Muscle of leg (tissue), 11 donors: ENCODE results near the gene CMIP. TPM values are rescaled to one million over a fixed set of nuclear protein-coding genes. Genes with fewer than 3 reads are reported as not detected.

Experiments used
- DNase-seq: peaks from one replicate; pipeline ENCODE4 v3.0.0; 2013
- H3K27ac ChIP-seq: one replicate; pipeline ENCODE4 v1.5.1; 2013; ENCODE audit warnings: mild to moderate bottlenecking, low read length, control low read depth
- H3K27me3 ChIP-seq: one replicate; pipeline ENCODE4 v1.6.1; 2013; ENCODE audit warnings: low read length; ENCODE audit not compliant: control insufficient read depth, insufficient read depth
- H3K36me3 ChIP-seq: one replicate; pipeline ENCODE4 v1.6.1; 2013; ENCODE audit warnings: low read length; ENCODE audit not compliant: control insufficient read depth, insufficient read depth
- H3K4me1 ChIP-seq: one replicate; pipeline ENCODE4 v1.6.1; 2013; ENCODE audit warnings: low read length; ENCODE audit not compliant: control insufficient read depth, insufficient read depth
- H3K4me3 ChIP-seq: one replicate; pipeline ENCODE4 v1.5.1; 2013; ENCODE audit warnings: low read length, control low read depth
- H3K9me3 ChIP-seq: replicated peaks from 2 replicates; pipeline ENCODE4 v1.6.1; 2013; ENCODE audit warnings: low read depth, low read length; ENCODE audit not compliant: control insufficient read depth
- WGBS: methylation state at CpG from one replicate; pipeline ENCODE4 v1.1.5; 2013; ENCODE audit warnings: missing lambda C conversion rate; ENCODE audit not compliant: insufficient coverage; 5-methylcytosine and 5-hydroxymethylcytosine counted together
- polyA plus RNA-seq, 8 donors: library from polyadenylated mRNA; unstranded; fragments of 120-200 nt; gene quantifications; one replicate each; pipeline versions ENCODE4 v1.2.1 to v1.2.3, GENCODE V29; 2013; ENCODE audit warnings: inconsistent platforms in 1 of 8, low replicate concordance in 1 of 8; ENCODE audit not compliant: insufficient read length in 8 of 8, insufficient read depth in 1 of 8
- total RNA-seq: library from RNA; stranded (reverse); fragments of 120-200 nt; gene quantifications from one replicate; pipeline ENCODE4 v1.2.4, GENCODE V29; 2013

The CMIP gene
- total and polyA plus RNA-seq, 9 donors = 5.5 to 24.3 (median 18.8) TPM

- 100% methylated on average over 1 of the region's 1 CpG for WGBS
- no peaks in the 10 kb centered on the region for H3K27me3 ChIP-seq
- peaks cover 40% of the 10 kb centered on the region for H3K4me1 ChIP-seq
- no peak for DNase-seq
- no peak overlapping the region for H3K4me3 ChIP-seq
- H3K27ac ChIP-seq = no peak overlapping the region
- H3K9me3 ChIP-seq = no peaks in the 10 kb centered on the region
- peaks cover 39% of the 10 kb centered on the region for H3K36me3 ChIP-seq
Measured at GRCh38 chr16:81654346-81654745, 209.7 kb downstream of the CMIP start.

DNA sequence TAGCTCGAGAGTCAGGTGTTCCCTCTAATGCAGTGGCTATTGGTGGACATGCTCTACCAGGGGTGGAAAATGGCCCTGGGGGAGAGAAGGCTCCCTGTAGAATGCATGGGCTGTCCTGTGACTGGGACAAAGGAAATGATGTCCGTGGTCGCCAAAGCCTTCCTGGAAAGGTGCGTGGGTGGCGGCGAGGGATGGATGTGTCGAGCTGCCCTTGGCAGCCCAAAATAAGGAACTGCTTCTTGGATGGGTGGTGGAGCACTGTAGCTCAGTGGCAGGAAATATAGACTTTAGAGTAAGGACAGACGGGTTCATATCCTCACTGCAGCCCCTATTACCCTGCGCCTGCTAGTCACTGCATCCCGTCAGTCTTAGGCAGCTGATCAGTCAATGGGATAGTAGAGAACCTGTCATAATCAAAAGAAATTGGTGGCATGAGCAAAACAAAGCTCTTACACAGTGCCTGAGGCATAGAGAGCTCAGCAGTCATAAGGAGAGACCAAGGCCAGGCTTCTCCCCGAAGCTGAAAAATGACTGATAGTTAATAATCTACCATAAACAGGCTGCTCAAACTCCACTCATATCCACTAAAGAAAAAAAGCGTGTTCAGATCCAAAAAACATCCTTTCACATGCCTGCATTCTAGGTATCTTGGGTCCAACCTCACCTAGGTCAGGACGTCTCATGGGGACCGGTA lies 211.0 kb downstream of the CMIP start:
- no peak overlapping the region for H3K27ac ChIP-seq
- H3K4me1 ChIP-seq = peaks cover 29% of the 10 kb centered on the region
- no peak for DNase-seq
- WGBS = 84% methylated on average over 11 of the region's 14 CpGs
- no peaks in the 10 kb centered on the region for H3K27me3 ChIP-seq
- no peaks in the 10 kb centered on the region for H3K9me3 ChIP-seq
- no peak overlapping the region for H3K4me3 ChIP-seq
- H3K36me3 ChIP-seq = peaks cover 46% of the 10 kb centered on the region

DNA sequence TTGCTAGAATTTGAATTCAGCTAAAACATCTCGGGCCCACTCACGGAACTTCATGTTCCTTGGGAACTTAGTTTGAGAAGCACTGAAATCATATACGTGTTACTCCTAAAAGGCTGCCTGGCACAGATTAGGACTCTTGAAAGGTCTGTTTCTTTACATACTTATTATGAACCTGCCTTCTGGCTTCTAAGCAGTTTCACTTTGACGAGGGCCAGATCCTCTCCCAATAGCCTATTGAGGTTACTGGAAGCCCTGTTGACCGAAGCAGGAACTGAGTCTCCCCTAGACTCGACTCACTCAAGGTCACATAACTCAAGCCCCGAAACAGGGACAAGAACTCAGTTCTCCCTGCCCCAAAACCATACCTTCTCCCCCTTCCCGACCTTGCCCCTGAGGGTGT lies 212.6 kb downstream of the CMIP start:
- Histone ChIP-seq H3K27ac (no peak overlapping the region), H3K4me1 (peaks cover 13% of the 10 kb centered on the region), H3K27me3 (no peaks in the 10 kb centered on the region), H3K36me3 (peaks cover 62% of the 10 kb centered on the region), H3K9me3 (no peaks in the 10 kb centered on the region), H3K4me3 (no peak overlapping the region)
- WGBS = 50% methylated on average over 2 of the region's 8 CpGs
- no peak for DNase-seq

GRCh38 chr16:81657781-81658180 lies 213.2 kb downstream of the CMIP start:
- H3K27me3 ChIP-seq = no peaks in the 10 kb centered on the region
- peaks cover 7% of the 10 kb centered on the region for H3K4me1 ChIP-seq
- WGBS = 85% methylated on average over 6 of the region's 13 CpGs
- DNase-seq = no peak
- no peak overlapping the region for H3K4me3 ChIP-seq
- no peaks in the 10 kb centered on the region for H3K9me3 ChIP-seq
- H3K36me3 ChIP-seq = peaks cover 62% of the 10 kb centered on the region
- H3K27ac ChIP-seq = no peak overlapping the region

GRCh38 chr16:81658373-81658772 lies 213.8 kb downstream of the CMIP start:
- no peak for DNase-seq
- WGBS = 90% methylated on average over 4 of the region's 4 CpGs
- Histone ChIP-seq H3K4me3 (no peak overlapping the region), H3K36me3 (peaks cover 61% of the 10 kb centered on the region), H3K4me1 (peaks cover 1% of the 10 kb centered on the region), H3K9me3 (no peaks in the 10 kb centered on the region), H3K27me3 (no peaks in the 10 kb centered on the region), H3K27ac (no peak overlapping the region)

DNA sequence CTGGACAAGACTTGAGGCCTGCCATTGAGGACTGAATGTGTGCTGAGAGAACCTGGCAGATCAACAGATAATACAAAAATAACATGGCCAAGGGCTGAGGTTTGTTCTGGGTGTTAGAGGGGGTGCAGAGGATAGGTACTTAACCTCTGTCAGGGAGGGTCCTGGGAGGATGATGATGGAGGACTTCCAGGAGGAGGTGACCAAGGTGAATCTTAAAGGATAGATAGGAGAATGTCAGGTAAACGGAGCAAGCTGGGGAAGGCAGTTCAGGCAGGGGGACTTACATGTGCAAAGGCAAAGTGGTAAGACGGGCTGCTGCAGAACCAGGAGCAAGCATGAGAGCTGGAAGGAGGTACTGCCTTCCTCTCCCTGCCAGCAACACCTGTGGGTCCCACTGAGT lies 214.6 kb downstream of the CMIP start:
- H3K36me3 ChIP-seq = peaks cover 67% of the 10 kb centered on the region
- H3K27ac ChIP-seq = no peak overlapping the region
- H3K4me3 ChIP-seq = no peak overlapping the region
- H3K4me1 ChIP-seq = no peaks in the 10 kb centered on the region
- WGBS = 100% methylated on average over 1 of the region's 2 CpGs
- H3K27me3 ChIP-seq = no peaks in the 10 kb centered on the region
- no peak for DNase-seq
- H3K9me3 ChIP-seq = no peaks in the 10 kb centered on the region

DNA sequence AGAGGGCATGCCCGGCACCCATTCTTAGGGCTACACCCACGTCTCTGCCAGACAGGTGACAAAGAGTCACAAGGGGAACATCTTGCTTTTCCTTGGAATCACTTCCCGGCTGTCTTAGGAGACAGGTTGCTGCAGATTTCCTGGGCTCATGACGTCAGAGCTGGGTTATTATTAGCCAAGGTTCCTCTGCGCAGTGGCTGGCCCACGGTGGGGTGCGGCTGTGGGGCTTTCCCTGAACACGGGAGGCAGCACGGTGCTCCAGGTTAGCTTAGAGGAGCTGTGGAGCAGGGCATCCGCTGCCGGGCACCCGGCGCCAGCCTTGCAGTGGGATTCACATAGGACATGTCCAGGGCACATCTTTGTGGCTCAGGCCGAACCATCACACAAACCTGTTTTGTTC lies 216.5 kb downstream of the CMIP start:
- H3K27ac ChIP-seq = no peak overlapping the region
- H3K36me3 ChIP-seq = peaks cover 72% of the 10 kb centered on the region
- H3K4me1 ChIP-seq = no peaks in the 10 kb centered on the region
- H3K9me3 ChIP-seq = no peaks in the 10 kb centered on the region
- DNase-seq = no peak
- WGBS = 85% methylated on average over 9 of the region's 14 CpGs
- H3K4me3 ChIP-seq = no peak overlapping the region
- H3K27me3 ChIP-seq = no peaks in the 10 kb centered on the region

DNA sequence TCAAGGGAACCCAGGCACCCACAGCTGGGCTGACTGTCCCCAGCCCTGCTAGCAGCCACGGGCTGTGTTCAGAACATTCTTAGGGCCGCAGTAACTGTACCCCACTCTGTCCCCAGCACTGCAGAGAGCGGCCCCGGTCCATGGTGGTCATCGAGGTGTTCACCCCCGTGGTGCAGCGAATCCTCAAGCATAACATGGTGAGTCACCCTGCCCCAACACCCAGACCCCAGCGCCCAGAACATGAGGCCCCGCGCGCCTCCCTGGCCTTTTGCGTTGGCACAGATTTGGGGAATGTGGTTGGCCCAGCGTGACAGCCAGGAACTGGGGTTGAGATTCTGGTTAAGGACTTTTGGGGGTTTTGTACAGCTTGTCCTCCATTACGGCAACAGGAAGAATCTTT lies 219.5 kb downstream of the CMIP start:
- Histone ChIP-seq H3K27ac (no peak overlapping the region), H3K36me3 (peaks cover 57% of the 10 kb centered on the region), H3K4me3 (no peak overlapping the region), H3K9me3 (no peaks in the 10 kb centered on the region), H3K4me1 (peaks cover 17% of the 10 kb centered on the region), H3K27me3 (no peaks in the 10 kb centered on the region)
- no peak for DNase-seq
- 93% methylated on average over 7 of the region's 14 CpGs for WGBS

- no peaks in the 10 kb centered on the region for H3K27me3 ChIP-seq
- H3K4me3 ChIP-seq = no peak overlapping the region
- H3K27ac ChIP-seq = no peak overlapping the region
- no peak for DNase-seq
- peaks cover 17% of the 10 kb centered on the region for H3K4me1 ChIP-seq
- 79% methylated on average over 2 of the region's 4 CpGs for WGBS
- H3K9me3 ChIP-seq = no peaks in the 10 kb centered on the region
- peaks cover 58% of the 10 kb centered on the region for H3K36me3 ChIP-seq
Measured at GRCh38 chr16:81665588-81665987, 221.0 kb downstream of the CMIP start.

- DNase-seq = no peak
- 90% methylated on average over 2 of the region's 7 CpGs for WGBS
- H3K9me3 ChIP-seq = no peaks in the 10 kb centered on the region
- H3K27ac ChIP-seq = no peak overlapping the region
- no peak overlapping the region for H3K4me3 ChIP-seq
- peaks cover 58% of the 10 kb centered on the region for H3K36me3 ChIP-seq
- peaks cover 17% of the 10 kb centered on the region for H3K4me1 ChIP-seq
- no peaks in the 10 kb centered on the region for H3K27me3 ChIP-seq
Measured at GRCh38 chr16:81666113-81666512, 221.5 kb downstream of the CMIP start.
